Peyer's patch (tissue), 4 donors: Measurements from ENCODE around the gene TSPEAR. TPM values are rescaled to one million over a fixed set of nuclear protein-coding genes. Genes with fewer than 3 reads are reported as not detected.
"Not testable (repeated sequence)": the region's sequence is repeated elsewhere in the genome, so short reads cannot be mapped to it uniquely, and the experiment has no call there.

ENCODE experiments used
- DNase-seq, 3 donors: peaks; one replicate each; pipeline ENCODE4 v3.0.0-alpha.2; 2017 to 2019
- H3K27ac ChIP-seq, 4 donors: fragments of 200-600 bp; sonication (generic); one replicate each; pipeline ENCODE4 v1.5.1; 2016 to 2019
- H3K27me3 ChIP-seq, 2 donors: fragments of 200-600 bp; sonication (generic); one replicate each; pipeline ENCODE4 v1.5.1; 2019
- H3K36me3 ChIP-seq, 3 donors: fragments of 200-600 bp; sonication (generic); one replicate each; pipeline ENCODE4 v1.5.1; 2016 to 2019
- H3K4me1 ChIP-seq, 4 donors: fragments of 200-600 bp; sonication (generic); one replicate each; pipeline ENCODE4 v1.5.1; 2016 to 2019
- H3K4me3 ChIP-seq, 4 donors: fragments of 200-600 bp; sonication (generic); 1 replicate in 3 of 4; 2 replicates in 1 of 4; pipeline ENCODE4 v1.5.1; 2016 to 2019; ENCODE audit warnings: mild to moderate bottlenecking in 1 of 4
- H3K9me3 ChIP-seq, 4 donors: fragments of 200-600 bp; sonication (generic); one replicate each; pipeline ENCODE4 v1.5.1; 2016 to 2019; ENCODE audit warnings: mild to moderate bottlenecking in 1 of 4
- CTCF ChIP-seq, 6 experiments: fragments of 450-650 bp in 4 of 6; fragments of 200-600 bp in 2 of 6; sonication (generic) in 1 of 6; IDR thresholded peaks; one replicate each; pipeline ENCODE4 v1.5.1; 2017 to 2019; ENCODE audit warnings: antibody characterized with exemption in 6 of 6, mild to moderate bottlenecking in 3 of 6, moderate library complexity in 1 of 6
- POLR2A ChIP-seq, 2 donors: fragments of 450-650 bp; IDR thresholded peaks; one replicate each; pipeline ENCODE4 v1.5.1; 2017; ENCODE audit warnings: antibody characterized with exemption in 2 of 2, mild to moderate bottlenecking in 2 of 2, moderate library complexity in 2 of 2
- total RNA-seq, 4 donors: library from RNA; depleted of rRNA; stranded (reverse); fragments of >200 nt; gene quantifications; one replicate each; pipeline ENCODE4 v1.1.0, GENCODE V29; 2016

TSPEAR gene
- total RNA-seq, 4 donors from 2014 or later = 0.47 TPM; not detected in 3

- Histone ChIP-seq H3K4me3 (no peak overlapping the region), H3K4me1 (no peaks in the 10 kb centered on the region), H3K36me3 (no peaks in the 10 kb centered on the region), H3K27ac (no peak overlapping the region), H3K27me3 (no peaks in the 10 kb centered on the region), H3K9me3 (no peaks in the 10 kb centered on the region)
- no peak for DNase-seq
- TF ChIP-seq CTCF (IDR thresholded peaks at IDR 0.05) (no peak), POLR2A (IDR thresholded peaks at IDR 0.05) (no peak)
Measured at GRCh38 chr21:44686000-44686781, 25.2 kb downstream of the TSPEAR start.

- H3K4me3 ChIP-seq, H3K36me3 ChIP-seq, H3K27ac ChIP-seq, H3K9me3 ChIP-seq, H3K4me1 ChIP-seq, DNase-seq, H3K27me3 ChIP-seq: not testable (repeated sequence)
Measured at GRCh38 chr21:44685050-44685449, 26.3 kb downstream of the TSPEAR start.

GRCh38 chr21:44684483-44684882 is 26.9 kb downstream of the TSPEAR start:
- no peaks in the 10 kb centered on the region for H3K27me3 ChIP-seq
- H3K9me3 ChIP-seq = no peaks in the 10 kb centered on the region
- no peak for DNase-seq
- no peaks in the 10 kb centered on the region for H3K36me3 ChIP-seq
- no peak overlapping the region for H3K4me3 ChIP-seq
- H3K27ac ChIP-seq = no peak overlapping the region
- TF ChIP-seq CTCF (IDR thresholded peaks at IDR 0.05) = no peak
- no peaks in the 10 kb centered on the region for H3K4me1 ChIP-seq

- Histone ChIP-seq H3K4me3 (no peak overlapping the region), H3K27me3 (no peaks in the 10 kb centered on the region), H3K9me3 (no peaks in the 10 kb centered on the region), H3K4me1 (no peaks in the 10 kb centered on the region), H3K36me3 (no peaks in the 10 kb centered on the region), H3K27ac (no peak overlapping the region)
- DNase-seq = no peak
- no peak for TF ChIP-seq POLR2A (IDR thresholded peaks at IDR 0.05)
- no peak for TF ChIP-seq CTCF (IDR thresholded peaks at IDR 0.05)
Measured at GRCh38 chr21:44684077-44684476, 27.3 kb downstream of the TSPEAR start.

- Histone ChIP-seq H3K4me3 (no peak overlapping the region), H3K9me3 (no peaks in the 10 kb centered on the region), H3K36me3 (no peaks in the 10 kb centered on the region), H3K4me1 (no peaks in the 10 kb centered on the region), H3K27ac (no peak overlapping the region), H3K27me3 (no peaks in the 10 kb centered on the region)
- TF ChIP-seq CTCF (IDR thresholded peaks at IDR 0.05) = no peak
- no peak for TF ChIP-seq POLR2A (IDR thresholded peaks at IDR 0.05)
- no peak for DNase-seq
Measured at GRCh38 chr21:44682580-44683151, 28.7 kb downstream of the TSPEAR start.

GRCh38 chr21:44681861-44682579 is 29.4 kb downstream of the TSPEAR start, which contains the start of gene KRTAP12-1:
Gene KRTAP12-1, minus strand, starts transcription at chr21:44682163. Its CDS starts 40 bp downstream, at chr21:44682123.
- Histone ChIP-seq H3K4me3 (no peak within 1 kb of the TSS), H3K9me3 (no peaks in the 10 kb centered on the region), H3K4me1 (no peaks in the 10 kb centered on the region), H3K27me3 (no peaks in the 10 kb centered on the region), H3K27ac (no peak within 1 kb of the TSS), H3K36me3 (no peaks in the 10 kb centered on the region)
- TF ChIP-seq CTCF (IDR thresholded peaks at IDR 0.05) (no peak), POLR2A (IDR thresholded peaks at IDR 0.05) (no peak)
- no peak for DNase-seq
